Stimulated activated CD4-positive, alpha-beta T cell treated with anti-CD3 and anti-CD28 coated beads, Interleukin-4, amount 100 ng/mL, for 48 hours (primary cell): ENCODE data around the gene RIPPLY1.
"Not testable (repeated sequence)": the region's sequence is repeated elsewhere in the genome, so short reads cannot be mapped to it uniquely, and the experiment has no call there.

Source experiments
- DNase-seq, 2 donors: peaks; one replicate each; pipeline ENCODE4 v3.0.0-alpha.2; 2020; ENCODE audit warnings: low read depth in 2 of 2

Gene RIPPLY1

GRCh38 chrX:106912864-106913263 lies 9.7 kb upstream of the RIPPLY1 start:
- no peak for DNase-seq

DNA sequence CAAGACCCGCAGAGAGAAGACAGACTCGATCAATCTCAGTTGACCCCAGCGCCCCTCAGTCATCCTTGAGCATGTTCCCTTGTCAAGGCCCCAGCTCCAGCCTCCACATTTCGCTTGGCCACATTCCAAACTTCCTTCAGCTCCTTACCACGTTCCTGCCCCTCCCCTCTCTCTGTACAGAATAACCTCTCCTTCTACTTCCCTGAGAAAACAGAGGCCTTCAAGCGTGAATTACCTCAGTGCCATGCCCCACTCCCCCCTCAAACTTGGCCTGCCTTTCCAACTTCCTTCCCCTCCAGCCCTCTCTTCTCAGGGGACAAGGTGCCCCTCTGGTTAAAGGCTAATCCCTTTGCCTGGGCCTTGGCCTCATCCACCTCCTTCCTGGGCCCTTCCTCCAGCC lies 3.2 kb upstream of the RIPPLY1 start:
- no peak for DNase-seq

DNA sequence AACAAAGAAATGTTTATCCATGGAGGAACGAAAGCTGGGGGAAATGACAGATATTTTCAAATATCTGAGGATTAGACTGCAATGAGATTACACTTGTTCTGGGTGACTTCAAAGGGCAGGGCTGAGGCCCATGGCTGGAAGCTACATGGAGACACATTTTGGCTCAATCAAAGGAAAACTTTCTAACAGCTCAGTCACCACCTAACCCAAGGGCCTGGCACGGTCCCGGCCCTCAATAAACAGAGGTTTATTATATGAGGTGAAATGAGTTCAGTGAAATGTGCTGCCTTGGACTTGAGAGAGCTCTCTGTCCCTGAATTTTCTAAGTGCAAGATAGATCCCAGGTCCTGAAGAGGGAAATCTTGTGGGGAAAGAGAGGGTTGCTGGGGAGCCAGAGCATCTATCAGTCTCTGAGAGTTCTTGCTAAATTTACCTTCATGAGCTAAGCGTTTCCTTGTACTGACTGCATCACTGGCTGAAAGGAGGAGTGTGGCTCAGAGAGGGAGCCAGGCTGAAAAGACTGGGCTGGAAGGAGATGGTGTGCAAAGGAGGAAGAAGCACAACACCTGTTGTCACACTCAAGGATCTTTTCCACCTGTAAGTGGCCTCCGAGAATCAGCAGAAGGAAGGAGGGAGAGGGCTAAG lies 2.0 kb upstream of the RIPPLY1 start:
- DNase-seq: no peak

GRCh38 chrX:106903856-106904528 lies 851 bp upstream of the RIPPLY1 start:
- DNase-seq: no peak

DNA sequence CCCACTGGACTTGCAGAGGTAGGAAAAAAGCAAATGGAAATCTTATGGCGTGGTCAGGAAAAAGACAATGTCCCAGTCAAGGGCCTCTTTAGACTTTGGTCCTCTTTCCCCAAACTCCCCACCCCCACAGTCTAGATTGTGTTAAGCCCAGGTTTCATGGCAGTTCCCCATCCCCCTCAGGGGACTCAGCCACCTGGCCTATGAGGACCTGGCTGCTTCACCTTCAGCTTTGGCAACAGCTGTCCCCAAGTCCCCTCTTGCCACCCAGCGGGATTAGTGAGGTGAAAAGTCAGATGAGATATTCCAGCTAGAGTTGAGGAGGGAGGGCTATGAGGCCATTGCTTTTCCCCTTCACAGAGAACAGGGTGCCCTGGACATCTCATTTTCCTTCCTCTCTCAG lies 457 bp downstream of the RIPPLY1 start:
- no peak for DNase-seq

DNA sequence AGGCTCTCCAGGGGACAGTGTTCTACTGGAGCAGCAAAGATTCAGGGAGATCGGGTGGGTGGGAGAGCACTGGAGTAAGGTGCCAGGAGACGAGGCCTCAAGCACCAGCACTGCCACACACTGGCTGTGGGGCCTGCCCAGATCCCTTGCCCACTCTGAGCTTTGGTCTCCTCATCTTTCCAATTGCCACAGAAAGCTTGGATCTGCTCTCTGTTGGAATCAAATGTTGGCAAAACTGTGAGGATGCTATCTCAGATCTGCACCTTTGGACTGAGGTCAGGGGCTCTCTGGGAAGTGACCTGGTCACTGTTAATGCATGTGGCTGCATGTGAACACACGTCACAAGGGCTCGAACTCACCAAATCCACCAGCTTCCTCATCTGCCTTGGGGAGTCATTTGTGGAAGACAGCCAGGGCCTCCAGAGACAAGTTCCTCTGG lies 1.3 kb downstream of the RIPPLY1 start:
- no peak for DNase-seq

DNA sequence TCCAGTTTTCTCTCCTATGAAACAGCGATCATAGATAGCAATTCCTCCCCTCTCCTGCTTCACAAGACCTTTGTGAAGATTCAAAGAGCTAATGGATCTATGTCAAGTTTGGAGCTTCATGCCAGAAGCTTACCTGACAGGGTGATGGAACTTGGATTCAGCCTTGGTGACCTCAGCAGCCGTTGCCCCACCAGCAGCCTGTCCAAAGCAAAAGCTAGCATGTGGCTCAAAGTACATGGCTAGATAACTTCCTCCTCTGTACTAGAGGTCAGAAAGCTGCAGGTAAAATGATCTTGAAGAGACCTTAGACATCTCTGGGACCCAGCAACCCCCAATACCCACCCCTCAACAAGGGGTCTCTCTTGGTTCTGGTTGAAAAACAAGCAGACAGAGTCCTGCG lies 1.8 kb downstream of the RIPPLY1 start:
- no peak for DNase-seq

DNA sequence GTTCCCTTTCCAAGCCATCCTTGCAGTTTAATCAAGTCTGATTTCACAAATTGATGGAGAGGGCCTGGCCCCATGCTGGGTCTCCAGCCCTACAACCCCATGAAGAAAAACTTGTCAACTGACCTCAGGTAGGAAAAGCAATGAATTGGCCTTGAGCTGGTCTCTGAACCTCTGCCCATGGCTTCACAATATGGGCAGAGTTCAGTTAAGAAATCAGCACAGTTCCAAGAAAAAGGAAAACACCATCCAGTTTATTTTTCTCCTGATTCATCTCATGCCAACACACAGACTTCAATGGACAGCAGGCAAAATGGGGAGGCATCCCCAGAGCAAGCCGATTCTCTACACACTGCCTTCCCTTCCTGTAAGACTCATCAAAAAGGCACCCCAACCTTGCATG lies 3.3 kb downstream of the RIPPLY1 start:
- DNase-seq: no peak

DNA sequence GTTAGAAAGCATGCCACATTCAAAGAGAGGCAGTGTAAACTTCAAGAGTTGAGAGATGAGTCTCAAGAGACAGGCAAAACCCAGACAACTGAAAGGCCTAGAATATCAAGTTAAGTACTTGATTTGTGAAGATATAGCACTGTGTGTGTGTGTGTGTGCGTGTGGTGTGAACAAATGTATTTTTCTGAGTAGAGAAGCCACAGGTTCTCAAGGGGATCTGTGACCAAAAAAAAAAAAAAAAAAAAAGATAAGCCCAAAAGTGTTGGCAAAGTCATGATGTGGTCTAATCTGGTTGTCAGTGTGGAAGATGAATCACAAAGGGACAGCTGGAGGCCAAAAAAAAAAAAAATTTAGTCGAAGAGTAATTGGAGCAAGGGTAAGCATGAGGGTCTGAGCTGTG lies 3.9 kb downstream of the RIPPLY1 start:
- DNase-seq: no peak

- DNase-seq: no peak
These were observed 4.7 kb downstream of the RIPPLY1 start for GRCh38 chrX:106898462-106898861.

GRCh38 chrX:106897259-106897658 lies 5.9 kb downstream of the RIPPLY1 start:
- no peak for DNase-seq

DNA sequence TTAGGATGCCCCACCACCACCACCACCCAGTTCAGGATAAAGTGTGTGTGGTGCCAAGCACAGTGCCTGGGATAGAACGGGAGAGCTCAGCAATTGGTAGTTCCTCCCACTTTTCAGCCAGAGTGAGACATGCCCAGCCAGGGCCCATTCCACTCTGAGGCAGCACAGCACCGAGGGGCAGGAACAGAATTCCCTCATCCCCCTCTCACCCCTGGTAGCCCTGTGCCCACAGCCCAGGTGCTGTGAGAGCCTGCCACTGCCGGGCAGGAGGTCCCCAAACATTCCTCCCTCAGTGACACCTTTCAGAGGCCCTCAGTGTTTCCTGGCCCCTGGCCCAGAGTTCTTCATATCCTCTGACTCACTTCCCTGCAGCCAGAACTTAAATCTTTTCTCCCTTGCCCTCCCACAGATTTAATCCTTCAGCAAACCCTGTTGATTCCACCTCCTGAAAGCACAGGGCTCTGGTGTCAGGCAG lies 8.1 kb downstream of the RIPPLY1 start:
- no peak for DNase-seq

GRCh38 chrX:106894392-106894909 lies 8.7 kb downstream of the RIPPLY1 start:
- DNase-seq: peak; percentile 5 to 27

DNA sequence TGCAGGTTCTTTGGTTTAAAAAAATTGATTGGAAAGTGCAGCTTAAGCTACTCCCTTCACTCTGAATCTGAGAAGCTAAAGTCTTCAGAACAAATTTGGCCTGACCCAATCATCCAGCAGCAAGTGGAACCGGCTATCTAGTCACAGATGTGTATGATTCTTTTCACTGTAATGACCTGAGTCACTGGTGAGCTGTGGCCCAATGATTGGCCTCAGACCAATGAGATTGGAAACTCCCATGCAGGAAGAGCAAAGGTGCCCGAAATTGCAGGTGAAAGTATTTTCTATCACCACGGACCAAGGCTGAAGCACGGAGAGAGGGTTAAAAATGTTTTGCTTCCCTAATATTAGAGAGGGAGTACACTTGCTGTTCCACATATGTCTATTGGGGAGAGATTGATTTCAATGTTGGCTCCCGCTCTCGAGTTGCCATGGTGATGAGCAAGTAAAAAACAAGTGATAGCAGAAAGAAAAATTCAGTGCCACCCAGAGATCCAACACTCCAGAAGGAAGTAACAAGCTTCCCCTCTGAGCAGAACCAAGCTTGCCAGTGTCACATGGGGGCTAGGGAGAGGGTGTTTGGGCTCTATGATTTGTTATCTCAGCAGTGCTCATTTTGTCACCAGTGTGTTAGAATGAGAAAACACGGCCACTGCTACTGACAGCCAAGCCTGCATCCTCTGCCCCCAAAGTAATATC lies 11.2 kb downstream of the RIPPLY1 start:
- no peak for DNase-seq

GRCh38 chrX:106889468-106889867 lies 13.7 kb downstream of the RIPPLY1 start:
- no peak for DNase-seq

DNA sequence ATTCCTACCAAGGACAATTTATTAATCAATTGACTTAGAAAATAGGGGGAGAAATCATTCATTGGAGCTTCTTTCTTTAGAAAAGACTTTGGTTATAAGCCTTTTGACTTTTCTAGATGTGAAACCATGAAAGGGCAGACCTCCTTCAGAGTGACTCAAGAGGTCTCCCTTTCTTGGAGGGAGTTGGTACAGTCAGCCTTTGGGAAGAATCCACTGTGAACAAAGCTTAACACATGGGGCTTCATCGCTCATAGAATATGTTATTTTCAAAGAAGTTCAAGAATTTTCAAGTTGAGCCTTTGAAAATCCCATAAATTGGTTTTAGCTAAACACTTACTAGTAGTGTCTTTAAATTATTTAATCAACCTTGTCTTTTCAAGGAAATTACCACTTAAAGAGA lies 28.0 kb downstream of the RIPPLY1 start:
- no peak for DNase-seq

GRCh38 chrX:106874075-106874474 lies 29.1 kb downstream of the RIPPLY1 start:
- no peak for DNase-seq

GRCh38 chrX:106872796-106873195 lies 30.3 kb downstream of the RIPPLY1 start:
- not testable (repeated sequence) for DNase-seq

DNA sequence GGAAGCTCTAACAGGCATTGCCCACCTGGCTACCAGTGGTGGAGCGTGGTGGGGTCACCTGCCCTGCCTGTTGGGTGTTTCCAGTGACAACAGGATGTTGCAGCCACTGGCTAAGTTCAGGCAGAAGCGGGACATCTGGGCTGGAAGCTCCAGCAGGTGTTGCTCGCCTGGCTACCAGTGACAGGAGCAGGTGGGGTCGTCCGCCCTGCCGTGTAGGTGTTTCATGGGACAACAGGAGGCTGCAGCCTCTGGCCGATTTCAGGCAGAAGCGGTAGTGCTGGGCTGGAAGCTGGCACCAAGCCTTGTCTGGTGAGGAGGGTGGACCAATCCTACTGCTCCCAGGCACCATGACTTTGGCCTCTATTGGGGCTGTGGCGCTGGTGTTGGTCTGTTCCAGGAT lies 39.4 kb downstream of the RIPPLY1 start:
- no peak for DNase-seq

DNA sequence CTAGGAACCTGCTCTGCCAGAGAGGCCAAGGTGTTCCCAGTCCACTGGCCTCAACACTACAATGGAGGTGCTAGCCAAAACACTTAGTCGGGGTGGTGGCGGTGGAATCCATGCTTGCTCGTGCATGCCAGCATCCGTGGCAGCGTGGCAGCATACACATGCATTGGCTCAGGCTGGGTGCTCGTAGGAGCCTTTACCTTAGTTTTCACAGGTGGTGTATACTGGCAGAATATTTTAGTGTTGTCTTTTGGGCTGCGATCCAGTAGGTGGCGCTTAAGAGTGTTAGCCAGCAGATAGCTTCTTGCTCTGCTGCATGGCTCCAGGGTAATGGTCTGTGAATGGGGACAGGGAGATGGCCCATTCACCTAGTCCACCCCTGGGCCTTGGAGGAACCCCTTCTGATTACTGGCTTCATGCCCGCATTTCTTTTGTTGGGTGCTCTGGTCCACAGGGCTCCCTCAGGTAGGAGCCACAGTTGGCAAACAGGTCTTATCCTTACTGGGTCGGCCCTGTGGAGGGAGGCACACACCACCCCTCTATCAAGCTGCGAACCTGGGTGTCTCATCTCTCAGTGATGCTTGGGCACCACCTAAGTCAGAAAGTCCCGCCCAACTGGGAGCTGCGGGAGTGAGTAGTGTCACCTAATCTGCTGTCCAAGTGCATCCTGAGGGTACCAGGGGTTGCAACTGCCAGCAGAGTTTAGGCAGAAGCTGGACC lies 40.0 kb downstream of the RIPPLY1 start:
- DNase-seq: peak in 1 of 2 donors; percentile 5
